ENCODE results near the gene SPECC1L.

- TF ChIP-seq CTCF (IDR thresholded peaks at IDR 0.05): no peak
- TF ChIP-seq EP300 (IDR thresholded peaks at IDR 0.05): no peak
Measured at GRCh38 chr22:24380220-24380904, 109.7 kb downstream of the SPECC1L start.
